SU-DHL-6 (cell line): Measurements from ENCODE around the gene SLC41A1.
A peak's percentile ranks its signal among the peaks of the same experiment; 100 is the strongest.

ENCODE experiments used
- H2AFZ ChIP-seq: fragments of 200-600 bp; sonication (generic); 2 replicates; pipeline ENCODE4 v1.6.1; 2014; ENCODE audit warnings: low read depth, mild to moderate bottlenecking, moderate library complexity, mixed read lengths, antibody characterized with exemption, low read length; ENCODE audit not compliant: severe bottlenecking
- H3F3A ChIP-seq: fragments of 200-600 bp; shearing (Covaris generic); 2 replicates; pipeline ENCODE4 v1.6.0; 2016; ENCODE audit warnings: antibody characterized with exemption, mild to moderate bottlenecking; ENCODE audit not compliant: insufficient read depth
- H3K27ac ChIP-seq: fragments of 200-600 bp; sonication (generic); 2 replicates; pipeline ENCODE4 v1.5.1; 2016; ENCODE audit warnings: low read depth, mild to moderate bottlenecking, low read length, moderate library complexity, mixed read lengths
- H3K27me3 ChIP-seq: fragments of 200-600 bp; sonication (generic), shearing (Covaris generic); 2 replicates; pipeline ENCODE4 v1.6.0; 2014; ENCODE audit warnings: mild to moderate bottlenecking, low read length
- H3K36me3 ChIP-seq: fragments of 200-600 bp; sonication (generic); 2 replicates; pipeline ENCODE4 v1.6.1; 2014; ENCODE audit warnings: mild to moderate bottlenecking, low read length, mixed read lengths
- H3K4me2 ChIP-seq: fragments of 300-600, 200-600 bp; shearing (Covaris generic), sonication (generic); 2 replicates; pipeline ENCODE4 v1.6.0; 2014; ENCODE audit warnings: low read length, low read depth, mild to moderate bottlenecking; ENCODE audit not compliant: poor library complexity, severe bottlenecking
- H3K4me3 ChIP-seq: fragments of 200-600 bp; sonication (generic); 2 replicates; pipeline ENCODE4 v1.5.1; 2014; ENCODE audit warnings: antibody characterized with exemption, low read length, mild to moderate bottlenecking, mixed read lengths; ENCODE audit not compliant: insufficient read depth, poor library complexity, severe bottlenecking
- H3K79me2 ChIP-seq: fragments of 200-600 bp; sonication (generic); 2 replicates; pipeline ENCODE4 v1.6.1; 2014; ENCODE audit warnings: mild to moderate bottlenecking, low read length, moderate library complexity; ENCODE audit not compliant: insufficient read depth
- H3K9ac ChIP-seq: fragments of 200-600 bp; sonication (generic); 2 replicates; pipeline ENCODE4 v1.7.0; 2014; ENCODE audit warnings: mild to moderate bottlenecking, low read length
- H3K9me2 ChIP-seq: fragments of 200-600 bp; sonication (generic); replicated peaks from 2 replicates; pipeline ENCODE4 v1.6.1; 2014; ENCODE audit warnings: low read length; ENCODE audit not compliant: insufficient read depth
- H3K9me3 ChIP-seq: fragments of 200-600 bp; sonication (generic); 2 replicates; pipeline ENCODE4 v1.6.1; 2014; ENCODE audit warnings: low read length, mixed read lengths; ENCODE audit not compliant: insufficient read depth
- H4K20me1 ChIP-seq: fragments of 200-600 bp; sonication (generic); 2 replicates; pipeline ENCODE4 v1.6.1; 2014; ENCODE audit warnings: low read depth, mild to moderate bottlenecking, antibody characterized with exemption, low read length, moderate library complexity, mixed read lengths
- EZH2phosphoT487 ChIP-seq: fragments of 200-600 bp; sonication (generic), shearing (Covaris generic); conservative IDR thresholded peaks from 2 replicates; pipeline ENCODE4 v1.6.1; 2018; ENCODE audit warnings: mild to moderate bottlenecking, antibody characterized with exemption, low read length, moderate library complexity, mixed read lengths
- TF ChIP-seq, protein P1 (sequence below): fragments of 200-600 bp; sonication (generic); IDR thresholded peaks from one replicate; pipeline ENCODE4 v1.5.1; 2017; ENCODE audit warnings: antibody characterized with exemption, mild to moderate bottlenecking, low read length, moderate library complexity; ENCODE audit not compliant: insufficient read depth, poor library complexity, severe bottlenecking

Gene SLC41A1

DNA sequence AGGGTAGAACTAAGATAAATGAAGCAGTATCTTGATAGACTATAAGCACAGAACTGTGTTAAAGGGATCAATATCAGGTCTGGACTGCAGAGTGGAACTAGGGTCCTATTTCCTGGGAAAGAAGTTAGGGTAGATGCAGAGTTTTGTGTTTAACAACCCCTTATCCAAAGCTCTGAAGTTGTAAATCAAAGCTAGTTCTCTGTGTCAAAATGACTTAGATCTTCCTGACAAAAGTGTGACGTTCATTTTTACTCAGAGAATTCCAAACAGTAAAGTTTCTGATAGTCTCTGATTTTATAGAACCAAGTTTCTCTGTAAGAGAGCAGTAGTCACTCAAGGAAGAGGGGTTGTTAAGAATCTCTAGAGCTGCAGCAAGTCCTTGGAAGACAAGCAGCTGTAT is 71.3 kb downstream of the SLC41A1 start:
- H3K27ac ChIP-seq: peak overlapping the region; percentile 60
- no peaks in the 10 kb centered on the region for H3K27me3 ChIP-seq
- no peaks in the 10 kb centered on the region for H3K9me2 ChIP-seq
- peaks cover 10% of the 10 kb centered on the region for H3K36me3 ChIP-seq
- H3F3A ChIP-seq: peaks cover 42% of the 10 kb centered on the region
- TF ChIP-seq EZH2phosphoT487: no peak
- TF ChIP-seq, protein P1, sequence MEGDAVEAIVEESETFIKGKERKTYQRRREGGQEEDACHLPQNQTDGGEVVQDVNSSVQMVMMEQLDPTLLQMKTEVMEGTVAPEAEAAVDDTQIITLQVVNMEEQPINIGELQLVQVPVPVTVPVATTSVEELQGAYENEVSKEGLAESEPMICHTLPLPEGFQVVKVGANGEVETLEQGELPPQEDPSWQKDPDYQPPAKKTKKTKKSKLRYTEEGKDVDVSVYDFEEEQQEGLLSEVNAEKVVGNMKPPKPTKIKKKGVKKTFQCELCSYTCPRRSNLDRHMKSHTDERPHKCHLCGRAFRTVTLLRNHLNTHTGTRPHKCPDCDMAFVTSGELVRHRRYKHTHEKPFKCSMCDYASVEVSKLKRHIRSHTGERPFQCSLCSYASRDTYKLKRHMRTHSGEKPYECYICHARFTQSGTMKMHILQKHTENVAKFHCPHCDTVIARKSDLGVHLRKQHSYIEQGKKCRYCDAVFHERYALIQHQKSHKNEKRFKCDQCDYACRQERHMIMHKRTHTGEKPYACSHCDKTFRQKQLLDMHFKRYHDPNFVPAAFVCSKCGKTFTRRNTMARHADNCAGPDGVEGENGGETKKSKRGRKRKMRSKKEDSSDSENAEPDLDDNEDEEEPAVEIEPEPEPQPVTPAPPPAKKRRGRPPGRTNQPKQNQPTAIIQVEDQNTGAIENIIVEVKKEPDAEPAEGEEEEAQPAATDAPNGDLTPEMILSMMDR: no peak
- H3K79me2 ChIP-seq: peaks cover 100% of the 10 kb centered on the region
- no peak overlapping the region for H3K9ac ChIP-seq
- peaks cover 59% of the 10 kb centered on the region for H4K20me1 ChIP-seq
- H3K9me3 ChIP-seq: no peaks in the 10 kb centered on the region
- H3K4me2 ChIP-seq: peak overlapping the region; percentile 58
- no peak overlapping the region for H3K4me3 ChIP-seq
- H2AFZ ChIP-seq: no peak overlapping the region

DNA sequence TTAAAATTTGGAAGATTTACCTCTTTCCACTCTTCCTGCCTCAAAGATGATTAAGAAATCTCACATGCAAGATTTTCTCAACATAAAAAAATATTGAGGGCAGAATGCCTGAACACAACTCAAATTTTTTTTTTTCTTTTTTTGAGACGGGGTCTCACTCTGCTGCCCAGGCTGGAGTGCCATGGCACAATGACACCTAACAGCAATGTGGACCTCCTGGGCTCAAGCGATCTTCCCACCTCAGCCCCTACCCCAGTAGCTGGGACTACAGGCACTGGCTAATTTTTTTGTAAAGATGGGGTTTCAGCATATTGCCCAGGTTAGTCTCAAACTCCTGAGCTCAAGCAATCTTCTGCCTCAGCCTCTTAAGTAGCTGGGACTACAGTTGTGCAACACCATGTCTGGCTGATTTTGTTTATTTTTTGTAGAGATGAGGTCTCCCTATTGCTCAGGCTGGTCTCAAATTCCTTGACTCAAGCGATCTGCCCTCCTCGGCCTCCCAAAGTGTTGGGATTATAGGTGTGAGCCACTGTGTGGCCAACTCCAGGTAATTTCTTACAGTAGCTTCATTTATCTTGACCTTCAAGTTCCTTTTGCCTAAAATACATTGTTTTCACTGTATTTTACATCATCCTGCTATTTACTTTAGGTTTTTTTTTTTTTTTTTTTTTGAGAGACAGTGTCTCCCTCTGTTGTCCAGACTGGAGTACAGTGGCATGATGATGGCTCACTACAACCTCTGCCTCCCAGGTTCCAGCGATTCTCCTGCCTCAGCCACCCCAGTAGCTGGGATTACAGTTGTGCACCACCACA is 73.4 kb downstream of the SLC41A1 start:
- H3K9me3 ChIP-seq: no peaks in the 10 kb centered on the region
- peaks cover 45% of the 10 kb centered on the region for H3F3A ChIP-seq
- peaks cover 52% of the 10 kb centered on the region for H4K20me1 ChIP-seq
- H3K79me2 ChIP-seq: peaks cover 100% of the 10 kb centered on the region
- H3K9me2 ChIP-seq: no peaks in the 10 kb centered on the region
- H3K27me3 ChIP-seq: no peaks in the 10 kb centered on the region
- H3K9ac ChIP-seq: no peak overlapping the region
- no peak overlapping the region for H3K27ac ChIP-seq
- peaks cover 17% of the 10 kb centered on the region; the same call in 1 of the 2 replicates for H3K36me3 ChIP-seq
- H2AFZ ChIP-seq: no peak overlapping the region
- TF ChIP-seq, protein P1: no peak
- no peak for TF ChIP-seq EZH2phosphoT487
- H3K4me2 ChIP-seq: no peak overlapping the region
- no peak overlapping the region for H3K4me3 ChIP-seq
